GM23338 (cell line): ENCODE data around the gene STX16. TPM values are rescaled to one million over a fixed set of nuclear protein-coding genes. Genes with fewer than 3 reads are reported as not detected.

Experiments used
- ATAC-seq: fragments of 200-7000 bp; cut with Tn5 transposase; 3 replicates; pipeline ENCODE4 v1.9.1; 2020
- DNase-seq: peaks from one replicate; pipeline ENCODE4 v3.0.0-alpha.2; 2015; ENCODE audit warnings: low spot score
- H2AFZ ChIP-seq: fragments of 200-600 bp; sonication (generic); 2 replicates; pipeline ENCODE4 v1.8.0; 2016; ENCODE audit warnings: antibody characterized with exemption, mild to moderate bottlenecking, moderate library complexity
- H3F3A ChIP-seq: fragments of 200-600 bp; sonication (generic); replicated peaks from 2 replicates; pipeline ENCODE4 v1.8.0; 2017; ENCODE audit warnings: antibody characterized with exemption, mixed run types, low read depth
- H3K27ac ChIP-seq: fragments of 200-600 bp; sonication (generic); 2 replicates; pipeline ENCODE4 v1.6.1; 2016; ENCODE audit warnings: low read depth
- H3K27me3 ChIP-seq: fragments of 200-600 bp; sonication (generic); 2 replicates; pipeline ENCODE4 v1.8.0; 2016; ENCODE audit warnings: mild to moderate bottlenecking, mixed run types, moderate library complexity; ENCODE audit not compliant: insufficient read depth
- H3K36me3 ChIP-seq: fragments of 200-600 bp; sonication (generic); 2 replicates; pipeline ENCODE4 v1.8.0; 2016; ENCODE audit warnings: mild to moderate bottlenecking; ENCODE audit not compliant: insufficient read depth
- H3K4me1 ChIP-seq: fragments of 200-600 bp; sonication (generic); 2 replicates; pipeline ENCODE4 v1.8.0; 2016; ENCODE audit warnings: mild to moderate bottlenecking, moderate library complexity; ENCODE audit not compliant: insufficient read depth
- H3K4me2 ChIP-seq: fragments of 200-600 bp; sonication (generic); 2 replicates; pipeline ENCODE4 v1.7.1; 2017; ENCODE audit warnings: mixed run types
- H3K4me3 ChIP-seq: fragments of 200-600 bp; sonication (generic); 2 replicates; pipeline ENCODE4 v1.6.1; 2016; ENCODE audit warnings: mixed run types
- H3K79me2 ChIP-seq: fragments of 200-600 bp; sonication (generic); replicated peaks from 2 replicates; pipeline ENCODE4 v1.8.0; 2017; ENCODE audit warnings: mild to moderate bottlenecking; ENCODE audit not compliant: insufficient read depth
- H3K9me2 ChIP-seq: fragments of 200-600 bp; sonication (generic); 2 replicates; pipeline ENCODE4 v1.8.0; 2017; ENCODE audit not compliant: insufficient read depth
- H4K20me1 ChIP-seq: fragments of 200-600 bp; sonication (generic); replicated peaks from 2 replicates; pipeline ENCODE4 v1.8.0; 2017; ENCODE audit warnings: mild to moderate bottlenecking; ENCODE audit not compliant: insufficient read depth
- H3K27ac Mint-ChIP-seq: 2 replicates; pipeline ENCODE4 v1.8.0; 2020; ENCODE audit warnings: inconsistent platforms, mild to moderate bottlenecking, moderate library complexity, mixed read lengths
- H3K27me3 Mint-ChIP-seq: 3 replicates; pipeline ENCODE4 v1.8.0; 2022; ENCODE audit warnings: low read depth, mild to moderate bottlenecking, moderate library complexity, mixed read lengths, inconsistent platforms; ENCODE audit not compliant: insufficient read depth, poor library complexity
- H3K36me3 Mint-ChIP-seq: 3 replicates; pipeline ENCODE4 v1.8.0; 2021; ENCODE audit warnings: low read depth, mild to moderate bottlenecking, inconsistent platforms, moderate library complexity, mixed read lengths
- H3K4me1 Mint-ChIP-seq: 3 replicates; pipeline ENCODE4 v1.8.0; 2020; ENCODE audit warnings: mild to moderate bottlenecking, inconsistent platforms, mixed read lengths
- H3K4me3 Mint-ChIP-seq: 3 replicates; pipeline ENCODE4 v1.8.0; 2021; ENCODE audit warnings: moderate library complexity, mild to moderate bottlenecking, inconsistent platforms, mixed read lengths
- H3K9me3 Mint-ChIP-seq: 3 replicates; pipeline ENCODE4 v1.8.0; 2020; ENCODE audit warnings: moderate library complexity, mild to moderate bottlenecking, inconsistent platforms, mixed read lengths
- CREB1 ChIP-seq: fragments of 250-450 bp; sonication (Bioruptor Pico); IDR thresholded peaks from 2 replicates; pipeline ENCODE4 v1.5.0; 2020; ENCODE audit warnings: low read depth, mild to moderate bottlenecking, moderate library complexity
- CTCF ChIP-seq, 2 experiments: fragments of 200-600 bp in 1 of 2; sonication (generic) in 1 of 2; conservative IDR thresholded peaks; 2 replicates each; pipeline versions ENCODE4 v1.5.1 to v1.6.1; 2016 to 2017; ENCODE audit warnings: antibody characterized with exemption in 2 of 2, low read depth in 2 of 2, mild to moderate bottlenecking in 2 of 2, moderate library complexity in 1 of 2
- ETS1 ChIP-seq: IDR thresholded peaks from 2 replicates; pipeline ENCODE4 v1.6.1; 2016; ENCODE audit warnings: antibody characterized with exemption
- EZH2 ChIP-seq: fragments of 200-600 bp; sonication (generic); IDR thresholded peaks from one replicate; pipeline ENCODE4 v1.8.0; 2017; ENCODE audit warnings: antibody characterized with exemption, mild to moderate bottlenecking, low read depth; ENCODE audit not compliant: unreplicated experiment
- EZH2phosphoT487 ChIP-seq: fragments of 200-600 bp; sonication (generic); IDR thresholded peaks from one replicate; pipeline ENCODE4 v1.8.1; 2018; ENCODE audit warnings: antibody characterized with exemption; ENCODE audit not compliant: unreplicated experiment
- JUNB ChIP-seq: IDR thresholded peaks from one replicate; pipeline ENCODE4 v1.6.1; 2016; ENCODE audit warnings: antibody characterized with exemption; ENCODE audit not compliant: unreplicated experiment
- NANOG ChIP-seq: IDR thresholded peaks from 2 replicates; pipeline ENCODE4 v1.6.1; 2016; ENCODE audit warnings: antibody characterized with exemption, borderline replicate concordance
- POLR2AphosphoS5 ChIP-seq: IDR thresholded peaks from 2 replicates; pipeline ENCODE4 v1.6.1; 2016; ENCODE audit warnings: antibody characterized with exemption, low read depth
- STAT1 ChIP-seq: IDR thresholded peaks from one replicate; pipeline ENCODE4 v1.6.1; 2016; ENCODE audit warnings: antibody characterized with exemption; ENCODE audit not compliant: unreplicated experiment
- ZNF114 ChIP-seq: fragments of 250-450 bp; sonication (Bioruptor Pico); IDR thresholded peaks from 2 replicates; pipeline ENCODE4 v1.5.0; 2020; ENCODE audit warnings: mild to moderate bottlenecking, moderate library complexity
- ZNF331 ChIP-seq: fragments of 250-450 bp; sonication (Bioruptor Pico); IDR thresholded peaks from 2 replicates; pipeline ENCODE4 v1.5.0; 2020; ENCODE audit warnings: low read depth, mild to moderate bottlenecking, moderate library complexity
- ZNF462 ChIP-seq: fragments of 250-450 bp; sonication (Bioruptor Pico); IDR thresholded peaks from 2 replicates; pipeline ENCODE4 v1.5.0; 2020; ENCODE audit warnings: mild to moderate bottlenecking, moderate library complexity
- polyA plus RNA-seq: library from polyadenylated mRNA; unstranded; fragments of >200 nt; fragmentation: Nextera tagmentation; extraction: Ambion mirVana; gene quantifications from 2 replicates; pipeline ENCODE4 v1.2.1, GENCODE V29; 2016
- total RNA-seq: library from RNA; depleted of rRNA; stranded (reverse); fragments of >200 nt; shearing (Covaris generic); gene quantifications from 2 replicates; pipeline ENCODE4 v1.2.3, GENCODE V29; 2014
- TF ChIP-seq, protein P1 (sequence below): IDR thresholded peaks from one replicate; pipeline ENCODE4 v1.6.1; 2018; ENCODE audit warnings: antibody characterized with exemption; ENCODE audit not compliant: unreplicated experiment

STX16 gene
- total and polyA plus RNA-seq, 2 experiments from 2014 or later = 31.2 to 70.5 TPM

- Mint-ChIP-seq H3K9me3 (no peaks in the 10 kb centered on the region), H3K27me3 (peaks cover 4% of the 10 kb centered on the region), H3K27ac (peak overlapping the region; percentile 82), H3K36me3 (peaks cover 11% of the 10 kb centered on the region; the same call in 2 of the 3 replicates), H3K4me3 (peak overlapping the region; percentile 50), H3K4me1 (peaks cover 75% of the 10 kb centered on the region)
- Histone ChIP-seq H3K79me2 (peaks cover 94% of the 10 kb centered on the region), H3K4me1 (peaks cover 89% of the 10 kb centered on the region), H4K20me1 (no peaks in the 10 kb centered on the region), H3K27ac (peak overlapping the region; percentile 29; the same call in 1 of the 2 replicates), H3K4me3 (peak overlapping the region; percentile 55; the same call in 1 of the 2 replicates), H3K36me3 (0 out of 2 replicates have a peak, but pooled peaks cover 2% of the 10 kb centered on the region), H3K9me2 (no peaks in the 10 kb centered on the region), H2AFZ (no peak overlapping the region), H3K4me2 (peak overlapping the region; percentile 78), H3K27me3 (no peaks in the 10 kb centered on the region), H3F3A (no peaks in the 10 kb centered on the region)
- ATAC-seq (no peak), DNase-seq (no peak)
- TF ChIP-seq ZNF114 (no peak), ETS1 (no peak), ZNF462 (CRISPR knock-in tag) (no peak), JUNB (no peak), NANOG (no peak), EZH2phosphoT487 (no peak), CTCF (conservative IDR thresholded peaks at IDR 0.05; ENCODE audit: low read depth in 2 of 2) (no peak), POLR2AphosphoS5 (no peak), ZNF331 (no peak), EZH2 (no peak), STAT1 (no peak), CREB1 (CRISPR knock-in tag) (no peak)
- TF ChIP-seq, protein P1, sequence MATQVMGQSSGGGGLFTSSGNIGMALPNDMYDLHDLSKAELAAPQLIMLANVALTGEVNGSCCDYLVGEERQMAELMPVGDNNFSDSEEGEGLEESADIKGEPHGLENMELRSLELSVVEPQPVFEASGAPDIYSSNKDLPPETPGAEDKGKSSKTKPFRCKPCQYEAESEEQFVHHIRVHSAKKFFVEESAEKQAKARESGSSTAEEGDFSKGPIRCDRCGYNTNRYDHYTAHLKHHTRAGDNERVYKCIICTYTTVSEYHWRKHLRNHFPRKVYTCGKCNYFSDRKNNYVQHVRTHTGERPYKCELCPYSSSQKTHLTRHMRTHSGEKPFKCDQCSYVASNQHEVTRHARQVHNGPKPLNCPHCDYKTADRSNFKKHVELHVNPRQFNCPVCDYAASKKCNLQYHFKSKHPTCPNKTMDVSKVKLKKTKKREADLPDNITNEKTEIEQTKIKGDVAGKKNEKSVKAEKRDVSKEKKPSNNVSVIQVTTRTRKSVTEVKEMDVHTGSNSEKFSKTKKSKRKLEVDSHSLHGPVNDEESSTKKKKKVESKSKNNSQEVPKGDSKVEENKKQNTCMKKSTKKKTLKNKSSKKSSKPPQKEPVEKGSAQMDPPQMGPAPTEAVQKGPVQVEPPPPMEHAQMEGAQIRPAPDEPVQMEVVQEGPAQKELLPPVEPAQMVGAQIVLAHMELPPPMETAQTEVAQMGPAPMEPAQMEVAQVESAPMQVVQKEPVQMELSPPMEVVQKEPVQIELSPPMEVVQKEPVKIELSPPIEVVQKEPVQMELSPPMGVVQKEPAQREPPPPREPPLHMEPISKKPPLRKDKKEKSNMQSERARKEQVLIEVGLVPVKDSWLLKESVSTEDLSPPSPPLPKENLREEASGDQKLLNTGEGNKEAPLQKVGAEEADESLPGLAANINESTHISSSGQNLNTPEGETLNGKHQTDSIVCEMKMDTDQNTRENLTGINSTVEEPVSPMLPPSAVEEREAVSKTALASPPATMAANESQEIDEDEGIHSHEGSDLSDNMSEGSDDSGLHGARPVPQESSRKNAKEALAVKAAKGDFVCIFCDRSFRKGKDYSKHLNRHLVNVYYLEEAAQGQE = no peak
Observed at GRCh38 chr20:58656831-58657230, 5.7 kb downstream of the STX16 start.
